H1 (cell line): ENCODE results near the gene SUB1. TPM values are rescaled to one million over a fixed set of nuclear protein-coding genes. Genes with fewer than 3 reads are reported as not detected.

Experiments used
- CTCF ChIA-PET: fragments of 300-600 bp; sonication (Branson Sonifier 250); formaldehyde crosslinking; loops from one replicate; lab custom pipeline; 2021; ENCODE audit not compliant: partially characterized antibody; lab: Charles Lee
- POLR2A ChIA-PET: fragments of 300-600 bp; sonication (Branson Sonifier 250); formaldehyde crosslinking; loops from one replicate; lab custom pipeline; 2021; ENCODE audit warnings: inconsistent platforms; ENCODE audit not compliant: partially characterized antibody; lab: Charles Lee
- DNase-seq, 2 experiments: peaks; one replicate each; pipeline versions ENCODE4 v3.0.0 to v3.0.0-alpha.2; 2010 to 2022; ENCODE audit warnings: low spot score in 2 of 2, low read depth in 1 of 2, mixed read lengths in 1 of 2
- FAIRE-seq: peaks from 2 replicates; lab custom pipeline; 2011; peaks lifted over from hg19 to GRCh38; lab: Jason Lieb, UNC
- H2AFZ ChIP-seq: 2 replicates; pipeline ENCODE4 v1.8.1; 2012; ENCODE audit warnings: low read length, inconsistent platforms
- H2AK5ac ChIP-seq: 2 replicates; pipeline ENCODE4 v1.6.1; 2013; ENCODE audit warnings: low read depth, low read length
- H2BK120ac ChIP-seq: replicated peaks from 2 replicates; pipeline ENCODE3; 2013; ENCODE audit warnings: low read depth, low read length, inconsistent platforms
- H2BK12ac ChIP-seq: 2 replicates; pipeline ENCODE4 v1.6.1; 2013; ENCODE audit warnings: low read depth, low read length
- H2BK15ac ChIP-seq: 2 replicates; pipeline ENCODE4 v1.6.1; 2013; ENCODE audit warnings: low read length
- H2BK20ac ChIP-seq: 2 replicates; pipeline ENCODE4 v1.6.1; 2013; ENCODE audit warnings: low read length
- H2BK5ac ChIP-seq: 2 replicates; pipeline ENCODE4 v1.6.1; 2013; ENCODE audit warnings: low read depth, low read length
- H3K14ac ChIP-seq: 2 replicates; pipeline ENCODE4 v1.6.1; 2013; ENCODE audit warnings: inconsistent platforms; ENCODE audit not compliant: insufficient read length
- H3K18ac ChIP-seq: 2 replicates; pipeline ENCODE4 v1.6.1; 2013; ENCODE audit warnings: low read length; ENCODE audit errors: extremely low read depth
- H3K23ac ChIP-seq: 2 replicates; pipeline ENCODE4 v1.6.1; 2013; ENCODE audit warnings: inconsistent platforms; ENCODE audit not compliant: insufficient read length
- H3K23me2 ChIP-seq: 2 replicates; pipeline ENCODE4 v1.6.1; 2013; ENCODE audit warnings: low read depth, low read length
- H3K27ac ChIP-seq: 2 replicates; pipeline ENCODE4 v1.6.1; 2011; ENCODE audit warnings: low read depth, low read length, inconsistent platforms
- H3K27me3 ChIP-seq, 4 experiments: replicated peaks in 1 of 4; 1 replicate in 1 of 4; 2 replicates in 3 of 4; pipeline versions ENCODE4 v1.6.1 to v1.8.1; 2011 to 2013; ENCODE audit warnings: low read length in 3 of 4, mild to moderate bottlenecking in 3 of 4, inconsistent platforms in 2 of 4, mixed read lengths in 2 of 4, moderate library complexity in 1 of 4; ENCODE audit not compliant: control insufficient read depth in 3 of 4, insufficient read depth in 3 of 4; ENCODE audit errors: extremely low read depth in 1 of 4
- H3K36me3 ChIP-seq, 4 experiments: 2 replicates each; pipeline versions ENCODE4 v1.6.1 to v1.8.1; 2011 to 2013; ENCODE audit warnings: mild to moderate bottlenecking in 4 of 4, low read length in 3 of 4, moderate library complexity in 2 of 4, control low read depth in 1 of 4, inconsistent platforms in 1 of 4; ENCODE audit not compliant: insufficient read depth in 4 of 4, control insufficient read depth in 2 of 4
- H3K4ac ChIP-seq: replicated peaks from 2 replicates; pipeline ENCODE3; 2013; ENCODE audit warnings: low read length, low read depth, mixed read lengths, inconsistent platforms; ENCODE audit not compliant: insufficient read length
- H3K4me1 ChIP-seq, 4 experiments: replicated peaks in 1 of 4; 1 replicate in 1 of 4; 2 replicates in 3 of 4; pipeline versions ENCODE4 v1.6.1 to v1.8.1; 2011 to 2013; ENCODE audit warnings: low read length in 3 of 4, inconsistent platforms in 2 of 4, mixed read lengths in 1 of 4; ENCODE audit not compliant: insufficient read depth in 4 of 4, control insufficient read depth in 3 of 4
- H3K4me2 ChIP-seq, 2 experiments: 2 replicates each; pipeline versions ENCODE4 v1.6.1 to v1.8.1; 2011 to 2013; ENCODE audit warnings: low read depth in 2 of 2, low read length in 2 of 2, control low read depth in 1 of 2, inconsistent platforms in 1 of 2, mild to moderate bottlenecking in 1 of 2; ENCODE audit not compliant: insufficient read depth in 1 of 2
- H3K4me3 ChIP-seq, 4 experiments: fragments of 200-600, 300-600 bp in 1 of 4; sonication (generic), shearing (Covaris generic), sonication (Bioruptor Twin) in 1 of 4; 2 replicates each; pipeline versions ENCODE4 v1.5.1 to v1.8.1; 2011 to 2016; ENCODE audit warnings: low read length in 4 of 4, low read depth in 3 of 4, control low read depth in 2 of 4, inconsistent platforms in 2 of 4, mild to moderate bottlenecking in 2 of 4, mixed read lengths in 1 of 4, moderate library complexity in 1 of 4; ENCODE audit not compliant: insufficient read depth in 2 of 4; ENCODE audit errors: extremely low read depth in 1 of 4
- H3K56ac ChIP-seq: replicated peaks from 2 replicates; pipeline ENCODE3; 2013; ENCODE audit warnings: low read depth, mild to moderate bottlenecking, mixed read lengths, low read length, inconsistent platforms; ENCODE audit not compliant: insufficient read length
- H3K79me1 ChIP-seq: 2 replicates; pipeline ENCODE4 v1.6.1; 2013; ENCODE audit warnings: low read depth, low read length, control low read depth
- H3K79me2 ChIP-seq, 2 experiments: 2 replicates each; pipeline versions ENCODE4 v1.6.1 to v1.8.1; 2012 to 2013; ENCODE audit warnings: low read length in 2 of 2, mild to moderate bottlenecking in 2 of 2, inconsistent platforms in 1 of 2; ENCODE audit not compliant: insufficient read depth in 2 of 2, control insufficient read depth in 1 of 2
- H3K9ac ChIP-seq, 4 experiments: replicated peaks in 1 of 4; 1 replicate in 1 of 4; 2 replicates in 3 of 4; pipeline versions ENCODE4 v1.6.1 to v1.8.1; 2011 to 2013; ENCODE audit warnings: low read depth in 3 of 4, low read length in 3 of 4, control low read depth in 2 of 4, mild to moderate bottlenecking in 2 of 4, moderate library complexity in 2 of 4, inconsistent platforms in 1 of 4; ENCODE audit errors: extremely low read depth in 1 of 4
- H3K9me3 ChIP-seq, 2 experiments: 2 replicates each; pipeline versions ENCODE4 v1.6.1 to v1.8.1; 2012 to 2013; ENCODE audit warnings: mild to moderate bottlenecking in 2 of 2, moderate library complexity in 2 of 2, control low read depth in 1 of 2, inconsistent platforms in 1 of 2, low read depth in 1 of 2, low read length in 1 of 2, mixed read lengths in 1 of 2; ENCODE audit not compliant: insufficient read depth in 2 of 2
- H4K20me1 ChIP-seq, 2 experiments: replicated peaks in 1 of 2; 2 replicates each; pipeline versions ENCODE3 to v1.8.1; 2011 to 2013; ENCODE audit warnings: inconsistent platforms in 2 of 2, low read length in 2 of 2, mild to moderate bottlenecking in 1 of 2; ENCODE audit not compliant: insufficient read depth in 2 of 2, control insufficient read depth in 1 of 2
- H4K5ac ChIP-seq: 2 replicates; pipeline ENCODE4 v1.6.1; 2013; ENCODE audit warnings: low read length, low read depth, mixed read lengths, inconsistent platforms; ENCODE audit not compliant: insufficient read length
- H4K8ac ChIP-seq: 2 replicates; pipeline ENCODE4 v1.8.0; 2013; ENCODE audit warnings: mild to moderate bottlenecking, moderate library complexity, low read length, inconsistent platforms; ENCODE audit not compliant: insufficient read depth; ENCODE audit errors: extremely low read depth
- H4K91ac ChIP-seq: replicated peaks from 2 replicates; pipeline ENCODE3; 2013; ENCODE audit warnings: low read length, mixed read lengths, inconsistent platforms; ENCODE audit not compliant: insufficient read length
- CBX5 ChIP-seq: fragments of 300-800, 300-1000 bp; sonication (generic); IDR thresholded peaks from 2 replicates; pipeline ENCODE4 v1.7.1; 2016; ENCODE audit warnings: antibody characterized with exemption, low read length, low read depth
- CHD1 ChIP-seq: IDR thresholded peaks from 2 replicates; pipeline ENCODE4 v1.6.1; 2012; ENCODE audit warnings: low read depth, low read length, improper control_type of control experiment
- GTF2F1 ChIP-seq: IDR thresholded peaks from 2 replicates; pipeline ENCODE4 v1.6.1; 2012; ENCODE audit warnings: low read depth, low read length, improper control_type of control experiment, borderline replicate concordance
- KDM4A ChIP-seq: IDR thresholded peaks from one replicate; pipeline ENCODE4 v1.7.1; 2012; ENCODE audit warnings: low read depth, mild to moderate bottlenecking, moderate library complexity, low read length, inconsistent platforms; ENCODE audit not compliant: severe bottlenecking
- PHF8 ChIP-seq: fragments of 200-600 bp; sonication (generic); conservative IDR thresholded peaks from 2 replicates; pipeline ENCODE4 v1.7.1; 2012; ENCODE audit warnings: low read depth, mild to moderate bottlenecking, inconsistent platforms, low read length, moderate library complexity
- WGBS, 2 experiments: shearing (Covaris generic) in 1 of 2; methylation state at CpG; one replicate each; pipeline versions ENCODE4 v1.1.6 to v1.1.7; 2013 to 2015; ENCODE audit warnings: low lambda C conversion rate in 2 of 2, mixed read lengths in 2 of 2, inconsistent platforms in 1 of 2, low coverage in 1 of 2, missing lambda C conversion rate in 1 of 2; ENCODE audit not compliant: insufficient replicate concordance in 2 of 2, insufficient coverage in 1 of 2, insufficient read length in 1 of 2; ENCODE audit errors: extremely low coverage in 1 of 2, missing lambda C conversion rate in 1 of 2; 5-methylcytosine and 5-hydroxymethylcytosine counted together
- polyA plus RNA-seq, 7 experiments: library from polyadenylated mRNA; depleted of rRNA in 3 of 7; stranded (reverse) in 5 of 7; unstranded in 2 of 7; fragments of >200 nt in 5 of 7; fragments of 200-250 nt in 2 of 7; gene quantifications; 1 replicate in 5 of 7; 2 replicates in 1 of 7; 4 replicates in 1 of 7; pipeline versions ENCODE4 v1.2.1 to v1.2.3, GENCODE V29; 2011 to 2013; ENCODE audit warnings: missing spikeins in 2 of 7, mixed read lengths in 2 of 7
- total RNA-seq: library from RNA; stranded (reverse); fragmentation: NEBNext Ultra II Directional; extraction: Animal tissue kit (Norgen Biotek cat#: 25700); gene quantifications from 2 replicates; pipeline ENCODE4 v1.2.1, GENCODE V29; 2021
- TF ChIP-seq, protein P1 (sequence below): IDR thresholded peaks from 2 replicates; pipeline ENCODE4 v1.6.1; 2011; ENCODE audit warnings: low read length, improper control_type of control experiment

The SUB1 gene
- total and polyA plus RNA-seq, 2 of the 8 experiments (the other 6 are each of a cell fraction or from before 2014, with no cell fraction given): 83.9 to 325 TPM

DNA sequence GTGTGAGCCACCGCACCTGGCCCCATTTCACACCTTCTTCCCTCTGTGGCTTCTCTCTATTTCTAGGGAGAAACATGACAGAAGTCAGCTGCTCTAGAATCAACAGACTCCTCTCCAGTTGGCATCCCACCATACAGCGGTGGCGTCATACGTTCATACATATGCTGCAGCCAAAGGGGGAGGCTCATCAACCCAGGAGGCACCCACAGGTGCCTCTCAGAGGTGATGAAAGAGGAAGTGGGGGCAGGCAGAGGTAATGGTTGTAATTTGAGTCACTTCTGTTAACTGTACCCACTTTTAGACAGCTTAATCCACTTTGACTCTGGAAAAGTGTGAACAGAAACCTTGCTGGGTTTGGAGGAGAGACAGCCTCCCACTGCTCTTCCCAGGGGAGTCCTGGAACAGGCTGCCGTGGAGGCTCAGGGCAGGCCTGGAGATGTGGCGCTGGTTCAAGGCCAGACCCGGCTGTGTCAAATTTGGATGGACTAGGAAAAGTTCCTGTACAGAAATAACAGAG lies 47.3 kb upstream of the SUB1 start:
- Histone ChIP-seq H3K27ac (no peak overlapping the region), H3K23ac (no peak overlapping the region), H2BK15ac (no peak overlapping the region), H3K4me3 (no peak overlapping the region), H2AFZ (no peak overlapping the region), H4K91ac (no peak overlapping the region), H3K4me2 (no peak overlapping the region), H3K23me2 (peaks cover 2% of the 10 kb centered on the region; the same call in 1 of the 2 replicates), H4K8ac (no peak overlapping the region), H3K56ac (no peak overlapping the region), H3K14ac (no peak overlapping the region), H3K79me2 (no peaks in the 10 kb centered on the region), H3K9me3 (no peaks in the 10 kb centered on the region), H3K79me1 (no peaks in the 10 kb centered on the region), H3K9ac (no peak overlapping the region), H3K36me3 (no peaks in the 10 kb centered on the region), H3K4me1 (0 out of 7 replicates have a peak, but pooled peaks cover 0 to 3% (median under 1%) of the 10 kb centered on the region in 4 experiments), H2AK5ac (no peak overlapping the region), H2BK12ac (no peak overlapping the region), H2BK5ac (no peak overlapping the region), H2BK20ac (no peak overlapping the region), H2BK120ac (no peak overlapping the region), H3K4ac (no peak overlapping the region), H3K27me3 (no peaks in the 10 kb centered on the region), H4K20me1 (no peaks in the 10 kb centered on the region), H3K18ac (no peak overlapping the region), H4K5ac (no peak overlapping the region)
- DNase-seq (no peak), FAIRE-seq (no peak)
- TF ChIP-seq CHD1 (no peak), GTF2F1 (no peak), PHF8 (no peak), CBX5 (no peak), KDM4A (no peak)
- TF ChIP-seq, protein P1, sequence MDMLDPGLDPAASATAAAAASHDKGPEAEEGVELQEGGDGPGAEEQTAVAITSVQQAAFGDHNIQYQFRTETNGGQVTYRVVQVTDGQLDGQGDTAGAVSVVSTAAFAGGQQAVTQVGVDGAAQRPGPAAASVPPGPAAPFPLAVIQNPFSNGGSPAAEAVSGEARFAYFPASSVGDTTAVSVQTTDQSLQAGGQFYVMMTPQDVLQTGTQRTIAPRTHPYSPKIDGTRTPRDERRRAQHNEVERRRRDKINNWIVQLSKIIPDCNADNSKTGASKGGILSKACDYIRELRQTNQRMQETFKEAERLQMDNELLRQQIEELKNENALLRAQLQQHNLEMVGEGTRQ: no peak
- WGBS, 2 experiments: 91% methylated on average over 7 of the region's 7 CpGs; no CpG with 5 or more reads in 1 of the 2 experiments
- ChIA-PET CTCF (interaction anchor here (1.4 to 1.6 kb wide), 4 partner anchors 14 to 52 kb away, joined by 3 to 6 read pairs (median 5); no protein-coding TSS in a partner anchor), POLR2A (no interaction called here)
